ENCODE results near the gene SPTLC3.

The SPTLC3 gene

GRCh38 chr20:13147071-13147963 lies 138.5 kb downstream of the SPTLC3 start:
- no peak for DNase-seq

- no peak for DNase-seq
Observed at GRCh38 chr20:13147971-13148370, 139.2 kb downstream of the SPTLC3 start.

- DNase-seq = no peak
Observed at GRCh38 chr20:13148402-13148801, 139.6 kb downstream of the SPTLC3 start.

GRCh38 chr20:13148961-13149360 lies 140.2 kb downstream of the SPTLC3 start:
- no peak for DNase-seq

- DNase-seq = no peak
Observed at GRCh38 chr20:13149371-13150105, 140.8 kb downstream of the SPTLC3 start.

- no peak for DNase-seq
Observed at GRCh38 chr20:13158369-13158768, 149.6 kb downstream of the SPTLC3 start.

- DNase-seq = no peak
Observed at GRCh38 chr20:13159889-13160288, 151.1 kb downstream of the SPTLC3 start.

GRCh38 chr20:13165203-13165602 lies 156.4 kb downstream of the SPTLC3 start:
- DNase-seq = no peak

GRCh38 chr20:13166011-13166410 lies 157.2 kb downstream of the SPTLC3 start:
- DNase-seq = no peak

- DNase-seq = no peak
Observed at GRCh38 chr20:13166437-13166836, 157.7 kb downstream of the SPTLC3 start.

GRCh38 chr20:13169086-13169485 lies 160.3 kb downstream of the SPTLC3 start:
- no peak for DNase-seq

- no peak for DNase-seq
Observed at GRCh38 chr20:13170771-13171170, 162.0 kb downstream of the SPTLC3 start.

GRCh38 chr20:13173201-13173600 lies 164.4 kb downstream of the SPTLC3 start:
- no peak for DNase-seq

GRCh38 chr20:13174402-13174801 lies 165.6 kb downstream of the SPTLC3 start:
- DNase-seq = no peak

GRCh38 chr20:13180986-13181889 lies 172.5 kb downstream of the SPTLC3 start:
- no peak for DNase-seq

- no peak for DNase-seq
Observed at GRCh38 chr20:13183005-13183404, 174.2 kb downstream of the SPTLC3 start.

GRCh38 chr20:13186043-13186774 lies 177.4 kb downstream of the SPTLC3 start:
- DNase-seq = no peak

GRCh38 chr20:13187899-13188298 lies 179.1 kb downstream of the SPTLC3 start:
- no peak for DNase-seq

- no peak for DNase-seq
Observed at GRCh38 chr20:13199279-13199678, 190.5 kb downstream of the SPTLC3 start.

- no peak for DNase-seq
Observed at GRCh38 chr20:13200767-13201500, 192.2 kb downstream of the SPTLC3 start.

GRCh38 chr20:13202565-13202964 lies 193.8 kb downstream of the SPTLC3 start:
- DNase-seq = no peak

GRCh38 chr20:13205425-13205824 lies 196.7 kb downstream of the SPTLC3 start:
- DNase-seq = no peak

Data from DMS 273 treated with DMSO at 0.1 percent for 48 hours (cell line).